ENCODE data around the gene ATP1B3. TPM values are rescaled to one million over a fixed set of nuclear protein-coding genes. Genes with fewer than 3 reads are reported as not detected.
"Not testable (repeated sequence)": the region's sequence is repeated elsewhere in the genome, so short reads cannot be mapped to it uniquely, and the experiment has no call there.

Gene ATP1B3
- polyA plus RNA-seq, 1 of the 3 experiments (the other 2 are of a cell fraction) = 86.3 TPM

DNA sequence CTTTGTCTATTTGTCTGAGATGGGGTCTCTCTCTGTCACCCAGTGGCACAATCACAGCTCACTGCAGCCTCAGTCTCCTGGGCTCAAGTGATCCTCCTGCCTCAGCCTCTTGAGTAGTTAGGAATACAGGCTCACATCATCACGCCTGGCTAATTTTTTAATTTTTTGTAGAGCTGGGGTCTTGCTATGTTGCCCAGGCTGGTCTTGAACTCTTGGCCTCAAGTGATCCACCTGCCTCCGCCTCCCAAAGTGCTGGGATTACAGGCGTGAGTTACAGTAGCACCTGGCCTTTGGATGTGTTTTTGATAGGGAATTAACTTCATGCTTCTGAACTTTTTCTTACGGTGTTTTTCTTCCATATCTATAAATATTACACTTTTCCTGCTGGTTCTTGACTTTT lies 33.5 kb downstream of the ATP1B3 start:
- H3F3A ChIP-seq (replicated peaks; ENCODE audit: insufficient read depth); POLR2A ChIA-PET; H3K9ac ChIP-seq; H3K4me3 ChIP-seq (ENCODE audit: low read depth in 2 of 2, low read length in 1 of 2); CTCF ChIA-PET; H3K4me2 ChIP-seq; H3K9me3 ChIP-seq; H3K4me1 ChIP-seq (ENCODE audit: control insufficient read depth in 1 of 2, insufficient read depth in 2 of 2, low read depth in 1 of 2, low read length in 1 of 2); H3K79me2 ChIP-seq (ENCODE audit: insufficient read depth); H2AFZ ChIP-seq (ENCODE audit: low read depth); H3K27me3 ChIP-seq (ENCODE audit: insufficient read depth); H3K27ac ChIP-seq (ENCODE audit: low read depth in 2 of 2, low read length in 1 of 2); H4K20me1 ChIP-seq (ENCODE audit: insufficient read depth); DNase-seq; H3K9me2 ChIP-seq: not testable (repeated sequence)
- H3K36me3 ChIP-seq (replicated peaks in 1 of 2; ENCODE audit: control insufficient read depth in 1 of 2, insufficient read depth in 2 of 2, low read length in 1 of 2) = peaks cover 37 to 58% of the 10 kb centered on the region in 2 experiments
- 97% methylated on average over 4 of the region's 4 CpGs for WGBS (ENCODE audit: low lambda C conversion rate)

DNA sequence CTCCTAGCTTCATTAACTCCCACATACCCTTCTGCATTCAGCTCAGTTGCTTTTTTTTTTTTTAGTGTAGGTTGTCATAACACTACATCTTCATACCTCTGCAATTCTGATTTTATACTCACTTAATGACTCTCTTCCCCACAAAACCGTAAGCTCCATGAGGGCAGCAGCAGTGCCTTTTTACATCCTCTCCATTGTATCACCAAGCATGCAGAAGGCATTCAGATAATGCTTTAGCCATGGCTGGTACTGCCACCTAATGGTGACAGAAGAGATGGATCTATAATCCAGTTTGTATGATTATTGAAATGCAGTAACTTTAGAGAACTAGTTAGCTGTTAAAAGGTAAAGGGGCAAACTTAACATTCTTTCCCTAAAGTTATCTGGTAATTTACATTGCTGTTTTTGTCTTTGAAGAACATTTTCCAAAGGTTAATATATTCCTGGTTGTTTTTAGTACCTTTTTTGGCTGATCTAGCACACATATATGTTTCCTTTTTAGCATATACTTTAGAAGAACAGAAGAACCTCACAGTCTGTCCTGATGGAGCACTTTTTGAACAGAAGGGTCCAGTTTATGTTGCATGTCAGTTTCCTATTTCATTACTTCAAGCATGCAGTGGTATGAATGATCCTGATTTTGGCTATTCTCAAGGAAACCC lies 36.8 kb downstream of the ATP1B3 start:
- no peak overlapping the region for H2AFZ ChIP-seq (ENCODE audit: low read depth)
- H3K27me3 ChIP-seq (ENCODE audit: insufficient read depth) = no peaks in the 10 kb centered on the region
- H4K20me1 ChIP-seq (ENCODE audit: insufficient read depth) = no peaks in the 10 kb centered on the region
- H3K36me3 ChIP-seq (replicated peaks in 1 of 2; ENCODE audit: control insufficient read depth in 1 of 2, insufficient read depth in 2 of 2, low read length in 1 of 2) = peaks cover 26 to 53% of the 10 kb centered on the region in 2 experiments
- H3K4me1 ChIP-seq (ENCODE audit: control insufficient read depth in 1 of 2, insufficient read depth in 2 of 2, low read depth in 1 of 2, low read length in 1 of 2) = peaks cover 0 to 10% of the 10 kb centered on the region in 2 experiments; a peak in 3 of 4 replicates
- H3K4me2 ChIP-seq = no peak overlapping the region
- peak; percentile 58 for DNase-seq
- ChIA-PET POLR2A (interaction anchor here (0.8 kb wide), 1 partner anchor 36 kb away, joined by 3 read pairs; no protein-coding TSS in a partner anchor), CTCF (interaction anchor here (0.6 to 2.1 kb wide), 31 partner anchors 9 to 609 kb away, joined by 3 to 10 read pairs (median 4); partner anchors contain the start of genes ATP1B3 and RNF7)
- no peaks in the 10 kb centered on the region for H3K79me2 ChIP-seq (ENCODE audit: insufficient read depth)
- WGBS (ENCODE audit: low lambda C conversion rate) = 58% methylated on average over 1 of the region's 1 CpG
- TF ChIP-seq, protein P1, sequence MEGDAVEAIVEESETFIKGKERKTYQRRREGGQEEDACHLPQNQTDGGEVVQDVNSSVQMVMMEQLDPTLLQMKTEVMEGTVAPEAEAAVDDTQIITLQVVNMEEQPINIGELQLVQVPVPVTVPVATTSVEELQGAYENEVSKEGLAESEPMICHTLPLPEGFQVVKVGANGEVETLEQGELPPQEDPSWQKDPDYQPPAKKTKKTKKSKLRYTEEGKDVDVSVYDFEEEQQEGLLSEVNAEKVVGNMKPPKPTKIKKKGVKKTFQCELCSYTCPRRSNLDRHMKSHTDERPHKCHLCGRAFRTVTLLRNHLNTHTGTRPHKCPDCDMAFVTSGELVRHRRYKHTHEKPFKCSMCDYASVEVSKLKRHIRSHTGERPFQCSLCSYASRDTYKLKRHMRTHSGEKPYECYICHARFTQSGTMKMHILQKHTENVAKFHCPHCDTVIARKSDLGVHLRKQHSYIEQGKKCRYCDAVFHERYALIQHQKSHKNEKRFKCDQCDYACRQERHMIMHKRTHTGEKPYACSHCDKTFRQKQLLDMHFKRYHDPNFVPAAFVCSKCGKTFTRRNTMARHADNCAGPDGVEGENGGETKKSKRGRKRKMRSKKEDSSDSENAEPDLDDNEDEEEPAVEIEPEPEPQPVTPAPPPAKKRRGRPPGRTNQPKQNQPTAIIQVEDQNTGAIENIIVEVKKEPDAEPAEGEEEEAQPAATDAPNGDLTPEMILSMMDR (IDR thresholded peaks at IDR 0.05) = peak; percentile 78
- TF ChIP-seq, protein P2, sequence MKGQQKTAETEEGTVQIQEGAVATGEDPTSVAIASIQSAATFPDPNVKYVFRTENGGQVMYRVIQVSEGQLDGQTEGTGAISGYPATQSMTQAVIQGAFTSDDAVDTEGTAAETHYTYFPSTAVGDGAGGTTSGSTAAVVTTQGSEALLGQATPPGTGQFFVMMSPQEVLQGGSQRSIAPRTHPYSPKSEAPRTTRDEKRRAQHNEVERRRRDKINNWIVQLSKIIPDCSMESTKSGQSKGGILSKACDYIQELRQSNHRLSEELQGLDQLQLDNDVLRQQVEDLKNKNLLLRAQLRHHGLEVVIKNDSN (IDR thresholded peaks at IDR 0.05; ENCODE audit: borderline replicate concordance, low read depth) = 0 out of 2 replicates have a peak, but pooled peaks have one; percentile 12
- TF ChIP-seq POLR2AphosphoS5 (IDR thresholded peaks at IDR 0.05; ENCODE audit: low read depth, low read length) (no peak), RAD21 (IDR thresholded peaks at IDR 0.05; ENCODE audit: low read length) (peak; percentile 77), SMC3 (IDR thresholded peaks at IDR 0.05; ENCODE audit: low read depth, low read length) (peak; percentile 47), GATA2 (CRISPR knock-in tag; IDR thresholded peaks at IDR 0.05) (no peak)
- H3K9me2 ChIP-seq = no peaks in the 10 kb centered on the region
- H3K4me3 ChIP-seq (ENCODE audit: low read depth in 2 of 2, low read length in 1 of 2) = no peak overlapping the region
- no peak overlapping the region for H3K9ac ChIP-seq
- H3K9me3 ChIP-seq = no peaks in the 10 kb centered on the region
- no peak overlapping the region for H3K27ac ChIP-seq (ENCODE audit: low read depth in 2 of 2, low read length in 1 of 2)
- H3F3A ChIP-seq (replicated peaks; ENCODE audit: insufficient read depth) = peaks cover 7% of the 10 kb centered on the region

DNA sequence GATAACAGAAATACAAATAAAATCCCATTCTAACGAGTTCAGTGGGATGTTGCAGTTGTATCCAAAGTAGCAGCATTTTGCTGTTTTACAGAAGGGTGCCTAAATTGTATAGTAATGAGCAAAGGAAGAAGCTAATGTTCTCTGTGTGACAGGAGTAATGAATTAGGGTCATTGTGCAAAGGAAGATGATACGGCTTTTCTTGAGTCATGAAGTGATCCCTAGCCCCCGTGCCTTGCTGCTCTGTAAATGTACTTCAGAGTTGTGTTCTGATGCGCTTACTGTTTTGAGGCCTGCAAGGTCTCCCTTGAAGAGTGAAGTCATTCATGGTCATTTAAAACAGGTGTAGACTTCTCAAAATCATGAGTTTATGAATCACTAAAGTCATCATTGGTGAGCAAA lies 37.9 kb downstream of the ATP1B3 start:
- no peak for DNase-seq
- Histone ChIP-seq H3K79me2 (ENCODE audit: insufficient read depth) (no peaks in the 10 kb centered on the region), H2AFZ (ENCODE audit: low read depth) (no peak overlapping the region), H3K4me3 (ENCODE audit: low read depth in 2 of 2, low read length in 1 of 2) (no peak overlapping the region), H4K20me1 (ENCODE audit: insufficient read depth) (no peaks in the 10 kb centered on the region), H3F3A (replicated peaks; ENCODE audit: insufficient read depth) (peaks cover 7% of the 10 kb centered on the region), H3K36me3 (replicated peaks in 1 of 2; ENCODE audit: control insufficient read depth in 1 of 2, insufficient read depth in 2 of 2, low read length in 1 of 2) (peaks cover 20 to 46% of the 10 kb centered on the region in 2 experiments), H3K9ac (no peak overlapping the region), H3K4me1 (ENCODE audit: control insufficient read depth in 1 of 2, insufficient read depth in 2 of 2, low read depth in 1 of 2, low read length in 1 of 2) (peaks cover 0 to 10% of the 10 kb centered on the region in 2 experiments; a peak in 3 of 4 replicates), H3K9me3 (no peaks in the 10 kb centered on the region), H3K4me2 (no peak overlapping the region), H3K27ac (ENCODE audit: low read depth in 2 of 2, low read length in 1 of 2) (no peak overlapping the region), H3K9me2 (no peaks in the 10 kb centered on the region), H3K27me3 (ENCODE audit: insufficient read depth) (no peaks in the 10 kb centered on the region)
- ChIA-PET POLR2A (no interaction called here), CTCF (interaction anchor here (0.6 to 1.9 kb wide), 10 partner anchors 13 to 350 kb away, joined by 3 to 6 read pairs (median 4); no protein-coding TSS in a partner anchor)
- WGBS (ENCODE audit: low lambda C conversion rate) = 93% methylated on average over 4 of the region's 4 CpGs
- TF ChIP-seq NFIC (IDR thresholded peaks at IDR 0.05; ENCODE audit: borderline replicate concordance) (no peak), TAF1 (IDR thresholded peaks at IDR 0.05; ENCODE audit: borderline replicate concordance, low read depth, low read length) (no peak), RCOR1 (IDR thresholded peaks at IDR 0.05; ENCODE audit: low read length) (no peak), SMC3 (IDR thresholded peaks at IDR 0.05; ENCODE audit: low read depth, low read length) (no peak)
- TF ChIP-seq, protein P3, sequence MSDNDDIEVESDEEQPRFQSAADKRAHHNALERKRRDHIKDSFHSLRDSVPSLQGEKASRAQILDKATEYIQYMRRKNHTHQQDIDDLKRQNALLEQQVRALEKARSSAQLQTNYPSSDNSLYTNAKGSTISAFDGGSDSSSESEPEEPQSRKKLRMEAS (IDR thresholded peaks at IDR 0.05; ENCODE audit: low read depth) = no peak

Data from SK-N-SH (cell line).